HG02610 (cell line): ENCODE results near the gene C11orf16.
"Not testable (repeated sequence)": the region's sequence is repeated elsewhere in the genome, so short reads cannot be mapped to it uniquely, and the experiment has no call there.

ENCODE experiments used
- ATAC-seq: cut with Tn5 transposase; IDR thresholded peaks from one replicate; pipeline ENCODE4 v1.9.1; 2021; ENCODE audit warnings: mild to moderate bottlenecking, moderate library complexity; ENCODE audit not compliant: unreplicated experiment

The C11orf16 gene

GRCh38 chr11:8937659-8938058 is 4.9 kb upstream of the C11orf16 start:
- ATAC-seq: no peak

GRCh38 chr11:8937159-8937558 is 4.4 kb upstream of the C11orf16 start:
- no peak for ATAC-seq

GRCh38 chr11:8935789-8936188 is 3.0 kb upstream of the C11orf16 start:
- ATAC-seq: not testable (repeated sequence)

- ATAC-seq: no peak
Observed at GRCh38 chr11:8934742-8935488, 2.2 kb upstream of the C11orf16 start.

GRCh38 chr11:8933931-8934330 is 1.2 kb upstream of the C11orf16 start:
- no peak for ATAC-seq

GRCh38 chr11:8930456-8931175 is 2.1 kb downstream of the C11orf16 start:
- no peak for ATAC-seq

GRCh38 chr11:8928981-8929615 is 3.6 kb downstream of the C11orf16 start:
- no peak for ATAC-seq

GRCh38 chr11:8928205-8928604 is 4.5 kb downstream of the C11orf16 start:
- ATAC-seq: no peak

GRCh38 chr11:8927233-8927632 is 5.5 kb downstream of the C11orf16 start:
- ATAC-seq: no peak

GRCh38 chr11:8926236-8926635 is 6.5 kb downstream of the C11orf16 start:
- no peak for ATAC-seq

- ATAC-seq: no peak
Observed at GRCh38 chr11:8925711-8926110, 7.0 kb downstream of the C11orf16 start.

GRCh38 chr11:8922691-8923090 is 10.1 kb downstream of the C11orf16 start:
- no peak for ATAC-seq

- no peak for ATAC-seq
Observed at GRCh38 chr11:8917157-8917825, 15.5 kb downstream of the C11orf16 start.

GRCh38 chr11:8914661-8915018 is 18.1 kb downstream of the C11orf16 start:
- ATAC-seq: no peak

- no peak for ATAC-seq
Observed at GRCh38 chr11:8913961-8914660, 18.6 kb downstream of the C11orf16 start.

- peak; percentile 80 for ATAC-seq
Observed at GRCh38 chr11:8911029-8911823, 21.5 kb downstream of the C11orf16 start, which contains the start of gene AKIP1. TSS of gene AKIP1 (plus strand) at chr11:8911189. CDS start at chr11:8911450, 261 bp downstream.

GRCh38 chr11:8910649-8911026 is 22.1 kb downstream of the C11orf16 start:
- no peak for ATAC-seq

- ATAC-seq: no peak
Observed at GRCh38 chr11:8908099-8908498, 24.6 kb downstream of the C11orf16 start.

- no peak for ATAC-seq
Observed at GRCh38 chr11:8907116-8907515, 25.6 kb downstream of the C11orf16 start.
